SK-MEL-5 (cell line): ENCODE data around the gene SPAG16. TPM values are rescaled to one million over a fixed set of nuclear protein-coding genes. Genes with fewer than 3 reads are reported as not detected.
A peak's percentile ranks its signal among the peaks of the same experiment; 100 is the strongest.

Experiments used
- DNase-seq: peaks from one replicate; pipeline ENCODE4 v3.0.0-alpha.2; 2016; ENCODE audit warnings: low read depth, low spot score
- in situ Hi-C: cut with HindIII; loops from 2 replicates; pipeline ENCODE4 v1.10.0; 2016; ENCODE audit warnings: low sequenced_read_pairs, high pct_unique_total_duplicates, low pct_unique_long_range_greater_than_20kb
- total RNA-seq: library from RNA; depleted of rRNA; stranded (reverse); fragments of >200 nt; shearing (Covaris generic); gene quantifications from 2 replicates; pipeline ENCODE4 v1.2.3, GENCODE V29; 2014

SPAG16 gene
- total RNA-seq, 1 experiment from 2014 or later = 17.4 TPM

DNA sequence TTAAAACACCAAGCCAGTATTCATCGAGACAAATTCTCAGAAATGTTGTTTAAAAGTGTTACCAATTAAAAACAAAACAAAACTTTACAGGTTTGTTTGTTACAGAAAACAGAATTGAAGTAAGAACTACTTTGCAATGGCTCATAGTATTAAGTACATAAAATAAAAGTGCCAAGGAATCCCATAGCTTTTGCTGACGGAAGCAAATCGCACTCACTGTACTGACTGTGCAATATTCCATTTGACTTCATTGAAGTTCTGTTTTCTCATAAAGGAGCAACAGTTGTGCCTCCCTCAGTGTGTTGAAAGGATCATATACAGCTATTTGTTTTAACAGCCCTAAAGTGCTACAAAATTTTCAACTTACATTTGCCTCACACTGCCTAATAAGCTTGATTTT lies 507.8 kb downstream of the SPAG16 start:
- in situ Hi-C loops = no loop called here

DNA sequence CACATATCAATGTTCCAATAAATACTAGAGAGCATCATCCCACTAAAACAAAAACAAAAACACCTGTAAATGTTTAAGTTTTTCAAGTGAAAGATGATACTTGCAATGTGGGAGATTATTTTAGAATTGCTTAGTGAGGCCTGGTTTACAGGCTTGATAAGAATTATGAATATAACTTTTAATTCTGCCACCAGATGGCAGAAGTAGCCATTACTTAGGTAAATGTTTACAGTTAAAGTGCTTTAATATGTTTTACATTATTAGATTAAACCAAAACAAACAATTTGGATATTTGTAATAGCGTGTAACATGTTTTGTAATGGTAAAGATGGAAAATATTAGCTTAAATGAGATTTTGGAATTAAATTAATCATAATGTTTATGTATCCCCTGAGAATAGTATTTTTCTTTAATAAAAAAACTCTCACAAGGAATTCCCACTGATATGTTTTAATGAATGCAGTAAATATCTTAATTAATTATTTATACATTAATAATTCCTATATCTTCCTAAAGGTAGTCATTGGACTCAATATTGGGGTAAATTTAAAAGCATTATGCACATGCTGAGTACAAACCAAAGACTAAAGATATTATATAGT lies 522.0 kb downstream of the SPAG16 start:
- DNase-seq = peak; percentile 35
- in situ Hi-C loops = no loop called here

More for the DNA sequence above, 507.8 kb downstream of the SPAG16 start:
- DNase-seq = no peak

DNA sequence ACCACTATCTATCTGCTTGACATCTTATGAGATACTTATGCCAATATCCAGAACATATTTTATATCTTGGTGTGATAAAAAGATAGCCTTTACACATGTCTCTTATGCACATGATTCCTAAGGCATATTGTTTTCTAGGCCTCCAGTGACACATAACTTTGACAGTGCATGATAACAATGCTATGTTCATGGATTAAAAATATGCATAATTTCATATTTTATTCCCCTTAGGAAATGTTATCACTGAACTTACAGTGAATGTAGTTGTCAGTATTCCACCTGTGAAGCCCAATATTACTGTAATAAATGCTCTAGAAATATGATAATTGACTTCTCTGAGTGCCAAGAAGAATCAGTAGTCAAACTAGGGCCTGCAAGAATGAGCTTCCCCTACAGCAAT lies 532.3 kb downstream of the SPAG16 start:
- in situ Hi-C loops = no loop called here

DNA sequence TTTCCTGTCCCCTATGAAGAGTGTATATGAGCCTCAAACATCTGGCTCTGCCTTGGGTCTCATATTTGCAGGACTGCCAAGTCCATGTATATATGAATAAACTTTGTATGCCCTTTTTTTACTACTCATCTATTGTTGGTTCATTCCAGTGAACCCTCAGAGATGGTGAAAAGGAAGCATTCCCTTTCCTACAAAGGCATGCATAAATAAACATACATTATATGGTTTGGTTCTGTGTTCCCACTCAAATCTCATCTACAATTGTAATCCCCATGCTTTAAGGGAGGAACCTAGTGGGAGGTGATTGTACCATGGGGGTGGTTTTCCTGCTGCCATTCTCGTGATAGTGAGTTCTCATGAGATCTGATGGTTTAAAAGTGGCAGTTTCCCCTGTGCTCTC lies 534.2 kb downstream of the SPAG16 start:
- no peak for DNase-seq
- in situ Hi-C loops = no loop called here

More for the DNA sequence above, 532.3 kb downstream of the SPAG16 start:
- DNase-seq = no peak

DNA sequence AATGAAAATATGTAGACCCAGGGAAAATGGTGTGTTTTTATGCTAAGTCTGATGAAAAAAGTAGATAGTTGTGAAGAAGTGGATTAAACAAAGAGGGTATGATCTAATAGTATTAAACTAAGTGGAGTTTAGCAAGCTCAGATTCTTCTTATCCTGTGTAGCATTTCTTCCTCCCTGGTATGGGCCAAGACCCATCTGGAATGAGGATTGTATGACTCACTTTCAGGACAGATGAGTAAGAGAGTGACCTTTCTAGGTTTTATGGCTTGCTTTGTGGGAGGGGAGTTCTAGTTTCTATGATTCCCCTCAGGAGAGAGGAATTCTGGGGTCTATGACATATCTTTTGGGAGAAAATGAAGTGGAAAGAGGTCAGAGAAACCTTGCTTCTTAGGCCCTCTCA lies 550.1 kb downstream of the SPAG16 start:
- in situ Hi-C loops = no loop called here
- no peak for DNase-seq

DNA sequence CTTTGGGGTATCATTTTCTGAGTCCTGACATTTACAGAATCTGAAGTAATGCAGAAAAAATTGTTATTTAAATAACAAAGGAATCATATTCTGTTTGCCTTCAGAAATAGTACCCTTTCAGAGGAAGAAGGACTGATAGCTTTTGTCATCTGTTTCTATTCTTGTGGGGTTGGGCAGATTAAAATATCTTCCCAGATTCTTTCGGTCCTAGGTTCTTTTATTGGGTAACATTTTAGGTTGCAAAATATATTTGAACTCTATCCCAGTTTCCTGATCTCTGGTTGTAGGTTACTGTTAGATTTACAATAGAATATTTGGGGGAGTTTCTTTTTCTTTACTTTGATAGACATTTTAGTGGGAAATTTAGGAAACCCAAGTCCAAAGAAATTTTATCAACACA lies 550.5 kb downstream of the SPAG16 start:
- no peak for DNase-seq
- in situ Hi-C loops = no loop called here

DNA sequence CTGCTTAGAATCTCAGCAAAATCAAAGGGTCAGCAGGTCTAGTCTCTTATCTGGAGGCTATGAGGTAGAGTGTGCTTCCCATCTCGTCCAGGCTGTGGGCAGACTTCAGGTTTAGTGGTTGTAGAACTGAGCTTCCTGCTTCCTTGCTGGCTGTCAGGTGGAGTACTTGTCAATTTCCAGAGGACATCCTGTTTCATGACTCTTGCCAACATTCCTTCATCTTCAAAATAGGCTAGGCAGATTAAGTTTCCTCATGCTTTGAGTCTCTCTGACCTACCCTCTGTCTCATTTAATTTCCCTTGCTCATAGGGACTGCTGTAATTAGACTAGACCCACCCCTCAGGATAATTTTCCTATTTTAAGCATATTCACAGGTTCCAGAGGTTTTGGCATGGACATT lies 562.6 kb downstream of the SPAG16 start:
- in situ Hi-C loops = no loop called here
- no peak for DNase-seq

DNA sequence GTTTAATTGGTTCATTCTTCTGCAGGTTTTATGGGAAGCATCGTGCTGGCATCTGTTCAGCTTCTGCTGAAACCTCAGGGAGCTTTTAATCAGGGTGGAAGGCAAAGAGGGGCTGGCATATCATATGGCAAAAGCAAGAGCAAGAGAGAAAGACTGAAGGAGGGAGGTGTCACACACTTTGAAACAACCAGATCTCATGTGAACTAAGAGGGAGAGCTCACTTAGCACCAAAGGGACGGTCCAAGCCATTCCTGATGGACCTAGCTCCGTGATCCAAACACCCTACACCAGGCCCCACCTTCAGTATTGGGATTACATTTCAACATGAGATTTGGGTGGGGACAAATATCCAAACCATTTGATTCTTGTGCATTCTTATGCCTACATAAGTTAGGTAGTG lies 563.1 kb downstream of the SPAG16 start:
- no peak for DNase-seq
- in situ Hi-C loops = no loop called here

DNA sequence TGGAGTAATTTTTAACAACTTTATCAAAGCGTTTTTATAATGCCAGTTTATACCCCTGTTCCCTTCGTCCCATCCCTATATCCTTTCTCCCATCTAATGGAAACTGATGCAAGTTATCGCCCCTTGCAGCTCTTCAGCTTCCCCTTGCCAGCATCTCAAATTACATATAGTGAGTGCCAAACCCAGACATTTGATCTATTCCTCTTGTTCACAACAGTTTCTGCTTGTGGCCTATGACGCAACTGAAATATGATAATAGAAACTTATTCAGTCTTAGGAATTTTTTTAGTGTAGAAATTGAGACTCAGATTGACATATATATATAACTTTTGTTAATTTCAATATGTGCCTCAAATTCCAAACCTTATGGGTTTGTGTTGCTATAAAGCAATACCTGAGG lies 564.4 kb downstream of the SPAG16 start:
- in situ Hi-C loops = no loop called here
- DNase-seq = no peak

DNA sequence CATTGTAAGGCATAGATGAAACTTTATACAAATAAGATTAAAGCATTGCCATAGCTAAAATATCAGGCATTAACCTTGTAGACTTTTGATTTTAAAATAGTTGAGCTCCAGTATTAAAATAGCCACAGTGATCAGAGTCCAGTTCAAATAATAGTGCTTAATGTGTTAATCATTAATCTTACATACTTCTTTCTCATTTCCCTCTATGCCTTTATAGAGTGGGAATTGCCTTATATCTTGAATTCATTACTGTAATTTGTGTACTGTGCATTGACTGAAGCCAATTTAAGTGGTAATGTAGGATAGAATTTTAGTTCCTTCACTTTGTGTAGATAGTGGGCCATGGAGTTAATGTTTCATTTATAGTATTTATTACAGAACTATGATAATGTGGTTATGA lies 577.4 kb downstream of the SPAG16 start:
- in situ Hi-C loops = no loop called here
- DNase-seq = no peak

DNA sequence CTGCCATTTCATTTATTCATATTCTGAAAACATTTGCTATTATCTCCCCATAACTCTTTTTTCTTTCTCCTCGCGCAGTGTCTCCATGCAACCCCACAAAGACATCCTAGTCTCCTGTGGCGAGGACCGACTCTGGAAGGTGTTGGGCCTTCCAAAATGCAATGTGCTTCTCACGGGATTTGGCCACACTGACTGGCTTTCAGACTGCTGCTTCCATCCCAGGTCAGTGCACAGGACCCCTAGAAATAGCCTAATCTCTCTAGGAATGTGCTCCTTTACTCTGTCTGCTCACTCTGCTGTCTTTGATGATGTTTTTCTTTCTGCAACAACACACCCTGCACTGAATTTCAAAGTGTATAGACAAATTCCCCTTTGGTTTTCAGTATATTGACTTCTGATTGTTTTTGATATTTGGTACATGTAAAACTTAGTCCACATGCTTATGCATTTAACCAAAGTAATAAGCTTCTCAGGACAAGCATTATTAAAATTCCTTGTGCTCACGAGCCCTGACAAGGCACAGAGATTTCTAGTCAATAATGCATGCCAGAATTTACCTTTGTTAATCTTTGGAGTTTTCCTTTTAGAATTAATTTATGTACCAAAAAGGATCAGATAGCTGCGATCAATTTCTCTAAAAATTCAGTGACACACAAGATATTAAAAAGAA lies 578.3 kb downstream of the SPAG16 start:
- in situ Hi-C loops = no loop called here
- DNase-seq = no peak

DNA sequence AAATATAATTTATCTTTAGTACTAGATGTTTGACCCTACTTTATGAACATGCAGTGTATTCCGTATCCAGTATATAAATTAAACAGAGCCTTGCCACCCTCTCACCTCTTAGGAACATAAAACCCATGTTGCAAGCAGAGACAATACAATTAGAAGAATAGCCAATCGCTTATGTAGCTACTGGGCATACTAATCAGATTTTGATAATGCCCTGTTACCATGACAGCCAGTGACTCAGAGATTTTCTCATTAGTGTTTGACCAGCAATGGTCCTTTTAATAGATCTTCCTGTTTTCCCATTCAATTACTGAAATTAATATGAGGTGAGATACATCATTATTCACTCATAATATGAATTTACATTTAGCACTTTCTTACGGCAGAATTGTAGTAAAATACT lies 579.3 kb downstream of the SPAG16 start:
- in situ Hi-C loops = no loop called here
- DNase-seq = no peak

DNA sequence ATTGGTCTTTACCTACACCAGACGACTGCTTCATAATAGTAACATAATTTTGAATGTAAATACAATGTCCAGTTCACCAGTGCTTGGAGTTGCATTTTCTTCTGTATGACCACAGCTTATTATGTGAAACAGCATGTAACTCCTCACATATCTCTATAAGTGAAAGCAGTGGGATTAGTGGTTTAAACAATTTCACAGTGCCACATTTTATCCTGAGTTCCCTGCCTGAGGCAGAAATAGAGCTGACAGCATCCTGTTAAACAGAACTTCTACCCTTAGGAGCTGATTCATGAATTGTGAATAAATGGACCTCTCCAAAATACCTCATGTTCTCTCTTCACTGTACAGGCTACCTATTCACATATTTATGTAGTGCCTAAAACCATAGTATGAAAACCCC lies 584.3 kb downstream of the SPAG16 start:
- no peak for DNase-seq
- in situ Hi-C loops = no loop called here

DNA sequence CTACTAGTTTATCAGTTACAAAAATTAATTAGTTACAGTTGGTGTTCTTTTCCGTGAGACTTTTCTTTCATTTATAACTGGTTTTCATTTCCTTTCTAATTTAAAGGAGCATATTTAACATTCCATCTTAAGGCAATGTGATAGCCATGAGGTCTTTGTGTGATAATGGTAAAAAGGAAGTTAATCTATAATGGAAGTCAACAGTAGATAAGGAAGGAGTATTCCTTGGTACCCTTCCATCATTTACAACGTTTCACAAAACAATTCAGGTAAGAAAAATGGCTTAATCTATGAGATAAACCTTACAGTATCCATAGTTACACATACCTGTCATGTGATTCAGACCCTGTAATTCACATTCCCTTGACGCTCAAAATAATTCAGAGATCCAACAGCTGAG lies 601.2 kb downstream of the SPAG16 start:
- in situ Hi-C loops = no loop called here
- no peak for DNase-seq

DNA sequence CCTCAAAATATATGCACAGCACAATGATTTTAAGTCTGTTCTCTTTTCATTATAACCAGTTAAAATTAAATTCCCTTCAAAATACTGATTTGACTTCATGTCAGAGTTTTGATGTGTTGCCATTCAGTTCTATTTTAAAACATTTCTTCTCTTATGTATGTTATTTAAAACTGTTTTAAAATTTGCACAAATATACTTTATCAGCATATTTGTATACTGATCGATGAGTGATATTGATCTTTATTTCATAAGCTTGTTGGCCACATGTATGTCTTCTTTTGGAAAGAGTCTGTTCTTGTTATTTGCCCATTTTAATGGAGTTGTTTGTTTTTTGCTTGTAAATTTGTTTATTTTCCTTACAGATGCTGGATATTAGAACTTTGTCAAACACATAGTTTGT lies 630.2 kb downstream of the SPAG16 start:
- DNase-seq = no peak
- in situ Hi-C loops = no loop called here

DNA sequence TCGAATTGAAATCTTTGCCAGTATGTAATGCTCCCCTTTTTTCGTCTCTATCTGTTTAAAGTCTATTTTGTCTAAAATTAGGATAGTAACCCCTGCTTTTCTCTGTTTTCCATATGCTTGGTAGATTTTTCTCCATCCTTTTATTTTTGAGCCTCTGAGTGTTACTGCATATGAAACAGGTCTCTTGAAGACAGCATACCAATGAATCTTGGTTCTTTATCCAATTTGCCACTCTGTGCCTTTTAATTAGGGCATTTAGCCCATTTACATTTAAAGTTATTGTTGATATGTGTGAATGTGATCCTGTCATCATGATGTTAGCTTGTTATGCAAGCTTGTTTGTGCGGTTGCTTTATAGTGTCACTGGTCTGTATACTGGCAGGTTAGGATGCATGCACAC lies 635.8 kb downstream of the SPAG16 start:
- in situ Hi-C loops = no loop called here
- no peak for DNase-seq

DNA sequence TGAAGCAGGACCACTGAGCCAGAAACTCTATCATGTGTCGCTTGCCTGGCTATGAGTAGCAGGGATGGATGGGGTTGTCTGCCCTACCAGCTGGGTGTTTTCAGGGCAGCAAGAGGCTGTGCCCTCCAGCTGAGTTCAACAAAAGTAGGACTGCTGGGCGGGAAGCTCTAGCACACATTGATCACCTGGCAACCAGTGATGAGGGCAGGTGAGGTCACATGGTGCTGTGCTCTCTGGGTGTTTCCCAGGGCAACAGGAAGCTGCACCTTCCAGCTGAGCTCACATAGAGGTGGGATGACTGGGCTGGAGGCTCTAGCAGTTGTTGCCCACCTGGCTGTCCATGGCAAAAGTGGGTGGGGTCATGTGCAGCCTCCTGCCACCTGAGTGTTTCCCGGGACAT lies 639.3 kb downstream of the SPAG16 start:
- in situ Hi-C loops = no loop called here
- no peak for DNase-seq

DNA sequence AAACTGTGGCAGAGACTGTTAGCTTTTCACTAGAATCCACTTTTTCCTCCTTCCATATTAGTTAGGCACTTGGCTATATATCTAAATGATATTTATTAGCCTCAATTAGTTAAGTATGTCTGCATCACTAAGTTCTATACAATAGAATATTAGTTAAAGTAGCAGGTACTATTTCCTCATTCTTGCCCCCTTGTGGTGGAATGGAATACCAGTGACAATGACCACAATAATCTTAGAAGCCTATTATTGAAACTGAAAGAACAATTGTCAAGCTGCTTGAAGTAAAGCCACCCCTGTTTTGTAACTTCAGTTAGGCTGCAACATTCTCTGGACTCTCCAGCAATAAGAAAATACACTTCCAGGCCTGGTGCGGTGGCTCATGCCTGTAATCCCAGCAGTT lies 650.3 kb downstream of the SPAG16 start:
- in situ Hi-C loops = no loop called here
- DNase-seq = peak; percentile 48

DNA sequence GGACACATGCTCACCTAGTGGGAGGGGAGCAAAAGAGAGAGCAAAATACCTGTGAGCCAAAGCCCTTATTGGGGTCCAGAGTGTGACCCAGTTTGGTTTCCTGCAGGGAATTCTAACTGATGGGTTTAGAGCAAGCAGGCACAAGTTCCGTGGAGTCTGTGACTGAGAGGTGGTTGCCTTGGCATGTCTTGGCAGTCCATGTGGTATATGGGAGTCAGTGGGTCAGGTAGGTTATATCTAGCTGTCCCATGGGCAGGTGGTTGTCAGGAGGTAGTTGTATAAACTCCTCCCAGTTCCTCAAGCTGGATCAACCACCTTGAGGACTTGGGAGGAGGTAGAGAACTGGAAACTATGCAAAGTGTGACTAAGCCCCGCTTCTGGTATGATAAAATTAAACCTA lies 673.8 kb downstream of the SPAG16 start:
- in situ Hi-C loops = no loop called here
- DNase-seq = no peak

DNA sequence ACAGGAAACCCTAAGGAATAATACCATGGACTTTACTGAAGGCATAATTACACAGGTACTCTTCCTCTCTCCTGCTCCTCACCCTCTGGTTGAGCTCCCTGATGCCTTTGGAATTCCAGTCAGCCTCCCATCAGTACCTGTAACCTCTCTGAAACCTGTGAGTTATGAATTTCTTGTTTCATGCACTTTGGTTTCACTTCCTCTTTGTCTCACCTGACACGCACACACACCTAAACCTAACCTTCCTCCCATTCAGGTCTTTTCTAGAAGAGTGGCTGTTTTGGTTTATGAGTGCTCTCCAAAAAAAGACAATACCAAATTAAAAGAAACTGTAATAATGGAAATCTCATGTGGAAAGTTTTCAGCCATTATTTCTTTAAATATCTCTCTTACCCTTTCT lies 675.3 kb downstream of the SPAG16 start:
- in situ Hi-C loops = no loop called here
- no peak for DNase-seq
